Stimulated activated CD4-positive, alpha-beta T cell treated with anti-CD3 and anti-CD28 coated beads, Interleukin-4, amount 100 ng/mL, for 4 hours (primary cell): ENCODE data around the gene SLC8A2.
"Not testable (repeated sequence)": the region's sequence is repeated elsewhere in the genome, so short reads cannot be mapped to it uniquely, and the experiment has no call there.

Source experiments
- DNase-seq, 2 experiments: peaks; one replicate each; pipeline ENCODE4 v3.0.0-alpha.2; 2020

The SLC8A2 gene

GRCh38 chr19:47405197-47405550 is 66.5 kb downstream of the SLC8A2 start:
- DNase-seq, result no peak

- no peak for DNase-seq
These were observed 67.1 kb downstream of the SLC8A2 start for GRCh38 chr19:47404334-47405196.

- no peak for DNase-seq
These were observed 69.2 kb downstream of the SLC8A2 start for GRCh38 chr19:47402504-47402903.

GRCh38 chr19:47398707-47399597 is 72.7 kb downstream of the SLC8A2 start:
- no peak for DNase-seq

GRCh38 chr19:47391510-47392223 is 80.0 kb downstream of the SLC8A2 start:
- peak; percentile 66 to 83 for DNase-seq

- no peak for DNase-seq
These were observed 80.9 kb downstream of the SLC8A2 start for GRCh38 chr19:47390533-47391488.

- DNase-seq, result no peak
These were observed 82.5 kb downstream of the SLC8A2 start for GRCh38 chr19:47389150-47389556.

GRCh38 chr19:47388721-47389120 is 83.0 kb downstream of the SLC8A2 start:
- DNase-seq, result not testable (repeated sequence)

GRCh38 chr19:47387623-47388022 is 84.1 kb downstream of the SLC8A2 start:
- DNase-seq, result not testable (repeated sequence)

- DNase-seq, result not testable (repeated sequence)
These were observed 85.1 kb downstream of the SLC8A2 start for GRCh38 chr19:47386582-47386981.

- not testable (repeated sequence) for DNase-seq
These were observed 87.2 kb downstream of the SLC8A2 start for GRCh38 chr19:47384533-47384932.

- not testable (repeated sequence) for DNase-seq
These were observed 87.8 kb downstream of the SLC8A2 start for GRCh38 chr19:47383890-47384289.

- DNase-seq, result no peak
These were observed 89.9 kb downstream of the SLC8A2 start for GRCh38 chr19:47381653-47382279.

GRCh38 chr19:47381121-47381520 is 90.6 kb downstream of the SLC8A2 start:
- DNase-seq, result no peak

GRCh38 chr19:47380559-47380958 is 91.1 kb downstream of the SLC8A2 start:
- DNase-seq, result no peak

- no peak for DNase-seq
These were observed 92.2 kb downstream of the SLC8A2 start for GRCh38 chr19:47379381-47379938.

- DNase-seq, result no peak
These were observed 93.4 kb downstream of the SLC8A2 start for GRCh38 chr19:47378246-47378645.
